Measurements from ENCODE around the gene LHX6. TPM values are rescaled to one million over a fixed set of nuclear protein-coding genes. Genes with fewer than 3 reads are reported as not detected.

LHX6 gene
- total RNA-seq, 2 donors from 2014 or later, result 0.10 TPM; not detected in 1

- Mint-ChIP-seq H3K27ac (peak overlapping the region in 1 of 2 donors; percentile 14), H3K36me3 (no peaks in the 10 kb centered on the region), H3K9me3 (no peaks in the 10 kb centered on the region)
- ATAC-seq (no peak), DNase-seq (ENCODE audit: low spot score in 2 of 2) (no peak)
These were observed 40.4 kb downstream of the LHX6 start for GRCh38 chr9:122188369-122188768.

GRCh38 chr9:122186777-122187470, 41.8 kb downstream of the LHX6 start:
- DNase-seq (ENCODE audit: low spot score in 2 of 2) (no peak), ATAC-seq (no peak)
- Mint-ChIP-seq H3K27ac (no peak overlapping the region), H3K9me3 (no peaks in the 10 kb centered on the region), H3K36me3 (no peaks in the 10 kb centered on the region)

GRCh38 chr9:122186301-122186700, 42.5 kb downstream of the LHX6 start:
- DNase-seq (ENCODE audit: low spot score in 2 of 2) (no peak), ATAC-seq (no peak)
- Mint-ChIP-seq H3K27ac (no peak overlapping the region), H3K36me3 (no peaks in the 10 kb centered on the region), H3K9me3 (no peaks in the 10 kb centered on the region)

- no peak for ATAC-seq
- Mint-ChIP-seq H3K36me3 (no peaks in the 10 kb centered on the region), H3K9me3 (no peaks in the 10 kb centered on the region), H3K27ac (no peak overlapping the region)
- DNase-seq (ENCODE audit: low spot score in 2 of 2), result no peak
These were observed 44.2 kb downstream of the LHX6 start for GRCh38 chr9:122184551-122184950.

GRCh38 chr9:122183501-122183900, 45.3 kb downstream of the LHX6 start:
- Mint-ChIP-seq H3K9me3 (no peaks in the 10 kb centered on the region), H3K36me3 (no peaks in the 10 kb centered on the region)

GRCh38 chr9:122180633-122181032, 48.1 kb downstream of the LHX6 start:
- DNase-seq (ENCODE audit: low spot score in 2 of 2) (no peak), ATAC-seq (no peak)
- Mint-ChIP-seq H3K27ac (no peak overlapping the region), H3K36me3 (no peaks in the 10 kb centered on the region), H3K9me3 (no peaks in the 10 kb centered on the region)

More at GRCh38 chr9:122183501-122183900, 45.3 kb downstream of the LHX6 start:
- DNase-seq (ENCODE audit: low spot score in 2 of 2), result no peak
- ATAC-seq, result no peak
- H3K27ac Mint-ChIP-seq, result no peak overlapping the region

GRCh38 chr9:122179690-122180074, 49.1 kb downstream of the LHX6 start:
- Mint-ChIP-seq H3K9me3 (no peaks in the 10 kb centered on the region), H3K36me3 (no peaks in the 10 kb centered on the region), H3K27ac (no peak overlapping the region)
- ATAC-seq (no peak), DNase-seq (ENCODE audit: low spot score in 2 of 2) (no peak)

GRCh38 chr9:122179054-122179689, 49.6 kb downstream of the LHX6 start:
- no peak for DNase-seq (ENCODE audit: low spot score in 2 of 2)
- Mint-ChIP-seq H3K36me3 (no peaks in the 10 kb centered on the region), H3K27ac (no peak overlapping the region), H3K9me3 (no peaks in the 10 kb centered on the region)
- no peak for ATAC-seq

GRCh38 chr9:122176916-122177315, 51.8 kb downstream of the LHX6 start:
- Mint-ChIP-seq H3K27ac (no peak overlapping the region), H3K9me3 (no peaks in the 10 kb centered on the region), H3K36me3 (no peaks in the 10 kb centered on the region)
- no peak for ATAC-seq
- DNase-seq (ENCODE audit: low spot score in 2 of 2), result no peak

- no peaks in the 10 kb centered on the region for H3K9me3 Mint-ChIP-seq
- no peak for ATAC-seq
- no peaks in the 10 kb centered on the region for H3K36me3 Mint-ChIP-seq
- H3K27ac Mint-ChIP-seq, result no peak overlapping the region
- no peak for DNase-seq (ENCODE audit: low spot score in 2 of 2)
These were observed 55.1 kb downstream of the LHX6 start for GRCh38 chr9:122173670-122174069.

GRCh38 chr9:122172131-122172530, 56.6 kb downstream of the LHX6 start:
- Mint-ChIP-seq H3K9me3 (no peaks in the 10 kb centered on the region), H3K27ac (no peak overlapping the region), H3K36me3 (no peaks in the 10 kb centered on the region)
- DNase-seq (ENCODE audit: low spot score in 2 of 2), result no peak
- no peak for ATAC-seq

GRCh38 chr9:122168356-122168755, 60.4 kb downstream of the LHX6 start:
- Mint-ChIP-seq H3K27ac (no peak overlapping the region), H3K9me3 (no peaks in the 10 kb centered on the region), H3K36me3 (no peaks in the 10 kb centered on the region)
- ATAC-seq, result no peak
- DNase-seq (ENCODE audit: low spot score in 2 of 2), result no peak

- DNase-seq (ENCODE audit: low spot score in 2 of 2) (no peak), ATAC-seq (no peak)
- Mint-ChIP-seq H3K9me3 (no peaks in the 10 kb centered on the region), H3K36me3 (peaks cover 5 to 12% of the 10 kb centered on the region in 2 donors), H3K27ac (no peak overlapping the region)
These were observed 64.5 kb downstream of the LHX6 start for GRCh38 chr9:122164286-122164685.

GRCh38 chr9:122162415-122162814, 66.3 kb downstream of the LHX6 start:
- no peaks in the 10 kb centered on the region for H3K9me3 Mint-ChIP-seq

GRCh38 chr9:122159925-122160246, 68.9 kb downstream of the LHX6 start:
- no peak for DNase-seq (ENCODE audit: low spot score in 2 of 2)
- H3K9me3 Mint-ChIP-seq, result no peaks in the 10 kb centered on the region
- ATAC-seq, result no peak
- H3K36me3 Mint-ChIP-seq, result peaks cover 9 to 17% of the 10 kb centered on the region in 2 donors
- H3K27ac Mint-ChIP-seq, result peak overlapping the region; percentile 89 to 98

More at GRCh38 chr9:122162415-122162814, 66.3 kb downstream of the LHX6 start:
- Mint-ChIP-seq H3K27ac (no peak overlapping the region), H3K36me3 (peaks cover 9 to 17% of the 10 kb centered on the region in 2 donors)
- ATAC-seq (no peak), DNase-seq (ENCODE audit: low spot score in 2 of 2) (no peak)

- peak within 1 kb of the TSS; percentile 89 to 98 for H3K27ac Mint-ChIP-seq
- peak; percentile 96 to 98 for ATAC-seq
These were observed 69.5 kb downstream of the LHX6 start, which contains the start of the genes MORN5 and NDUFA8 for GRCh38 chr9:122159026-122159924. Gene MORN5 (plus strand): TSS chr9:122159908. CDS start chr9:122159973, 65 bp downstream. Gene NDUFA8 (minus strand): TSS chr9:122159779. CDS start chr9:122159677, 102 bp downstream.

GRCh38 chr9:122158202-122158601, 70.6 kb downstream of the LHX6 start:
- Mint-ChIP-seq H3K9me3 (no peaks in the 10 kb centered on the region), H3K27ac (no peak overlapping the region), H3K36me3 (peaks cover 9 to 17% of the 10 kb centered on the region in 2 donors)
- ATAC-seq (no peak), DNase-seq (ENCODE audit: low spot score in 2 of 2) (peak in 1 of 2 donors; percentile 27)

More at GRCh38 chr9:122159026-122159924, 69.5 kb downstream of the LHX6 start, which contains the start of the genes MORN5 and NDUFA8:
- Mint-ChIP-seq H3K36me3 (peaks cover 9 to 17% of the 10 kb centered on the region in 2 donors), H3K9me3 (no peaks in the 10 kb centered on the region)
- peak; percentile 95 to 96 for DNase-seq (ENCODE audit: low spot score in 2 of 2)

Data from activated naive CD4-positive, alpha-beta T cell treated with anti-CD3 and anti-CD28 coated beads, Interleukin-2, amount 50 U/mL, for 72 hours (primary cell).